Cerebellar cortex (tissue), 1 donor: ENCODE results near the gene TSR3.
"Not testable (repeated sequence)": the region's sequence is repeated elsewhere in the genome, so short reads cannot be mapped to it uniquely, and the experiment has no call there.

Experiments
- DNase-seq: peaks from one replicate; pipeline ENCODE4 v3.0.0-alpha.2; 2015; ENCODE audit warnings: low spot score

Gene TSR3

DNA sequence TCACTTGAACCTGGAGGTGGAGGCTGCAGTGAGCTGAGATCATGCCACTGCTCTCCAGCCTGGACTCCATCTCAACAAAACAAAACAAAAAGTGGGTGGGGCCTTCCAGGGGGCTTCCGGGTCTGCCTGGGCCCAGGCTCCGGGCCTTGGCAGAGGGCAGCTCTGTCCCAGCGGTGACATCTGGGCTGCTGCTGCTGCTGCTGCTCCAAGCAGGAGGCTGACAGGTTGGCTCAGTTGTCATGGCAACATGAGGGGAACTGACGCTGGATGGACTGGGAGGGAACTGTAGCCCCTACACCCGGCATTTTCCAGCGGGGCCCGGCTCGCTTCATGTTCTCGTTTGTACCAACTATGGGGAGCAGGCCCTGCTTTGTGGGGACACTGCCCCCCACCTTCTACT lies 14.2 kb downstream of the TSR3 start:
- DNase-seq, result no peak

GRCh38 chr16:1336619-1337018 lies 15.1 kb downstream of the TSR3 start:
- no peak for DNase-seq

DNA sequence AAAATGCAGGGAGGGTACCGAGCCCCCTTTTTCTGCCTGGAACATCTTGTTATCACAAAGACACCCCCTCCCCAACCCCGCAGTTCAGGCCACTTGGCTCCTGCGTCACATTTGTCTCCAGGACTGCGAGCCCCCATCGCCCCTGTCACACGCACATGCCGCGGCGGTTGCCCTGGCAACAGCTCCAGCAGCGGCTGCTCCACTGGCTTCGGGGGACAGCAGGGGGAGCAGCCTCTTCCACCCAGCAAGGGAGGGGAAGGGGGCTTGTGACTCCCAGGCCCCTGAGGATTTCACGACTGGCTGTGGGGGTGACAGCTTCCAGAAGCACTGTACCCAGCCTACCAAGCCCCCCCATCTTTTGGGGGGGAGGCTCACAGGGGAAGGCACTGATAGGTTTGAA lies 15.7 kb downstream of the TSR3 start:
- DNase-seq, result no peak

DNA sequence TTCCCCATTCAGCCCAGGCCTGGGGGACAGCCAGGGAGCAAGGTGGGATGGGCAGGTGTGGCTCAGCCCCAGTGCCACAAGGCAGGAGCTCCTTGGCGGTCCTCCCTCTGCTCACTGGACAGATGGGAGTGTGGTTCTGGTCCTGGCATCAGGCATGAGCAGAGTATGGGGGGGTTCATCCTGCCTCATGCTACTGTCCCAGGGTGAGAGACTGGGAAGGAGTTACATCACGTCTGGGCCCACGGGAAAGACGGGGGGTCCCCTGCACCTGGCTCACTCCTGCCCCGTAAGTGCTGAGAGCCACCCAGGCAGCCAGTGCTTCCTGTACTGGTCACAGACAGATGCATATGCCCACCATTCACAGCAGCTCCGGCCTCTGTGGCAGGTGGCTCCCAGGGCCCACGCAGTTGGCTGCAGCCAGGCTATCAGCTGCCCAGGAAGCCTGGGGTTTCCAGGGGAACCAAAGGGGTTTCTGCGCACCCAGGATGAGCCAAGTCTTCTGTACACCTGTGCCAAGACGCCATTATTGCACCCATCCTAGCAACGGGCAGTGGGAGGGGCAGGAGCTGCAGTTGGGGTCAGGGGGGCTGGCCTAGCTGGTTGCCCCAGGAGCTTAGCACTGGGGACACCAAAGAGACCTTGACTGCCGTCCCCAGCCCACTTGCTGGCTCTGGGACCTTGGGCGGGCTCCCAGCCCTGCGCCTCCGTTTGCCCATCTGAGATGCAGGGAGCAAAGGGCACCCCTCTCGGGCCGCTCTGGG lies 16.3 kb downstream of the TSR3 start:
- no peak for DNase-seq

DNA sequence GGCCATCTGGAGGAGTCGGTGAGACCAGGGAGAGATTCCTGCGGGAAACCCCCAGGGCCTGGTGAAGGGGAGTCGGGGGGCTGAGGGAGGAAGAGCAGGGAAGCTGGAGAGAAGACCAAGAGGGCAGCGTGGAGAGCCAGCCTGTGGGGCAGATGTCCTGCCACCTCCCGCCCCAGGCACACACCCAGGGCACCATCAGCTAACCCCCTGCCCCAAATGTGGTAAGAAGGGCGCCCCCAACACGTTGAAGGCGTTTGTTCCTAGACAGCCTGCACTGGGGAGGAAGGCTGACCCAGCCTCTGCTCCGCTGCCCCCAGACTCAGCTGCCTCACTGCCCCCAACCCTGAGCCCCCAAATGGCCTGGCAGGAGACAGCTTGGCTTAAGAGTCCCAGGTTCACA lies 16.9 kb downstream of the TSR3 start:
- DNase-seq, result no peak

GRCh38 chr16:1333854-1334700 lies 17.6 kb downstream of the TSR3 start:
- no peak for DNase-seq

DNA sequence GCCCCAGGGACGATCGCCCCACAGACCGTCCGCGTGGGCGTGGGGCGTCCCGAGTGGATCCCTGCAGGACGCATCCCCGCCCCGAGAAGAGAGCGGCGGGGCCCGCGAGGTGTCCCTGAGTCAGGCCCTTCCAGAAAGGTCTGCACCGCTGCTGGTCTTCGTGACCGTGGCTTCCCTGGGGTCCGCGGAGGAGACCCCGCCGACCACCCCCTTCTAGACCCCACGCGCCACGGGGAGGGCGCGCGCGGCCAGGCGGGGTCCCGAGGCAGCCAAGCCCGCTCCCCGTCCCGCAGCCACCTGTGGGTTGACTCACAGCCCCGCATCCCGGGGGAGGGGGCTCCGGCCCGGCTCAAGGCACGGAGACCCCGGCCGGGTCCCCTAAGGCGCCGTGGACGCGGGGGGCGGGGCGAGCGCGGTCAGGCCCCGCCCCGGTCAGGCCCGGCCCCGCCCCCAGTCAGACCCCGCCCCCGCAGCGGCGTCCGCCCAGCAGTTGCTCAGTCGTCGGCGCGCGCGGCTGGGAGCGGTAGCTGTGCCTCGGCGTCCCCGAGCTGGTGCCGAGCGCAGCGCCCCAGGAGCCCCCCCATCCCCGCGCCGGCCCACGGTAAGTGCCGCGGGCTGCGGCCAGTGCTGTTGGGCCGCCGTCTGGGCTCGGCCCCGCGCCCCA lies 18.4 kb downstream of the TSR3 start, which contains the start of gene BAIAP3:
Gene BAIAP3, plus strand, starts transcription at position 497 of the 664 bp plus-strand sequence. CDS start 4,905 bp downstream, outside the sequence.
- DNase-seq, result no peak

GRCh38 chr16:1332618-1333148 lies 19.0 kb downstream of the TSR3 start:
- no peak for DNase-seq

DNA sequence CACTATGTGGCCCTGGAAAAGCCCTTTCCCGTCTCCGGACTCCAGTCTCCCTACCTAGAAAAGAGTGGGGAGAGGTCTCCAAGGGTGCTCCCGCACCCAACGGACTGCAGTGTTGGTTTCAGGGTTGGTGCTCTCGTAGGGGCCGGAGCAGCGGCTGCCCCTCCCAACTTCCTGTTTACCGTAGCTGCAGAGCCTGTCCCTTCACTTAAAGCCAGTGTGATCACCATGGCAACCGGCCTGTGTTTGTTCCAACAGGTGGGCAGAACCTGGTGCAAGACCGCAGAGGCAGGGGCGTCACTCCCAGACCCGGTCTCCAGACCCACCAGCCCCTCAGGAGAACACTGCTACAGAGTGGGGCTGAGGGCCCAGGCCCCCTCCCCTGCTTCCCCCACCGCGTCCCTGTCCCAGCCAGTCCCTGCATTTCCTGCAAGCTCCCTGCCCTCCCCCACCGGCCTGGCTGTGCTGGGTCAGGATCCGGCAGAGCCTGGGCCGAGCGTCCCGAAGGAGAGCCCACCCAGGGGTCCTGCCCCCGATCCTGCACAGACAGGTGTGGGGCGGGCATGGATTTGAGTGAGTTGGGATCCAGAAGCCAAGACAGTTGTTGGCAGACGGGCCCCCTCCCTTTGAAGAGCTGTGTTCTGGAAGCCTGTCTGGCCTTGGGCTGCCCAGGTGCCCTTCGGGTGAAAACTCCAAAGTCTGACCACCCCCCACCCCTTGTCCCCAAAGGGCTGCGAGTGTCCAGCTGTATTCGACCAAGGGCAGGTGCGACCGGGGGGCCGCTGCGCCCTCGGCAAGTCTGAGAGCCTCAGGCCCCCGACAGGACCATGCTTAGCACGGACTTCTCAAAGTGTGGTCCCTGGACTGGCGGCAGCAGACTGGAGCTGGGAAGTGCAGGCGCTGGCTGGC lies 19.7 kb downstream of the TSR3 start:
- no peak for DNase-seq

GRCh38 chr16:1330931-1331711 lies 20.6 kb downstream of the TSR3 start:
- no peak for DNase-seq

- DNase-seq, result no peak
Measured at GRCh38 chr16:1330260-1330914, 21.3 kb downstream of the TSR3 start.

DNA sequence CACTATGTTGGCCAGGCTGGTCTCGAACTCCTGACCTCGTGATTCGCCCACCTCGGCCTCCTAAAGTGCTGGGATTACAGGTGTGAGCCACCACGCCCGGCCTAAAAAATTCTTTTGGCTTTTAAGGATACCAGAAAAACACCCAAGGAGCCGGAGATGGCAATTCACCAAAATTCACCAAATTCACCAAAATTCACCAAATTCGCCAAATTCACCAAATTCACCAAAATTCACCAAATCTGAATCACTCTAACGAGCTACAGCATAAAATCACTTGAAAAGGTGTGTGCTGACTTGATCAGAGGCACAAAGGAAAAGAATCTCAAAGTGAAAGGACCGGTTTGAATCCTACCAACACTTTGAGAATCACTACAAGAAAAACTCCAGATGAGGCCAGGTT lies 22.7 kb downstream of the TSR3 start:
- DNase-seq, result not testable (repeated sequence)

GRCh38 chr16:1328136-1328535 lies 23.5 kb downstream of the TSR3 start:
- not testable (repeated sequence) for DNase-seq

GRCh38 chr16:1327619-1327947 lies 24.1 kb downstream of the TSR3 start:
- DNase-seq, result no peak

- DNase-seq, result no peak
Measured at GRCh38 chr16:1326946-1327618, 24.6 kb downstream of the TSR3 start.

- no peak for DNase-seq
Measured at GRCh38 chr16:1326391-1326790, 25.3 kb downstream of the TSR3 start.

DNA sequence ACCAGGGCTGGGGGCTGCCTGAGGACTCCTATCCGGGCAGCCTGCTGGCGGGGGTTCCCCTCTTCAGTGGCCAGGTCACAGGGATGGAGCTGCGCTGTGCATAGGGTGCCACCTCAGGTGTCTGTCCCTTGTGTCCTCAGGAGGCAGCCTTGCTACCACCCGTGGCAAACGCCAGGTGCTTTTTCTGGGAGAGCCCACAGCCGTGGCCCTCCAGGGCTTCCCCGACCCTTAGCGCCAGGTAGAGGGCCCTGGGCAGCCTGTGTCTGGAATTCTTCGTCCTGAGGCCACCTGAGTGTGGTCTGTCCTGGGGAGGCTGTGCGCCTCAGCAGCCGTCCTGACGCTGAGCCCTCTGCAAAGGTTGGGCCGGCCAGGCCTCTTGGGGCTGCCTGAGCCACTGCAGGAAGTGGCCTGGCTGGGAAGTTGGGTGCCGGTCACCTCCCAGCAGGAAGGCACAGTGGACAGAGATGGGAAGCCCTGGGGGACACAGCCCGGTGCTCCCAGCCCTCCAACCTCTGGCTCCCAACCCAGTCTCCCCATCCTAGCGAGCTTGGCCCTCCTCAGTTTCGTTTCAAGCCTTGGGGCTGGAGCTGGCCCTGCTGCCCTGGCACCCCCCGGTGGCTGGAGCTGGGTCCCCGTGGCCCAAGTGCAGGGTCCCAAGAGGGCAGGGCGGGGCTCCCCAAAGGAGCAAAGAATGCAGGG lies 25.9 kb downstream of the TSR3 start:
- DNase-seq, result no peak

DNA sequence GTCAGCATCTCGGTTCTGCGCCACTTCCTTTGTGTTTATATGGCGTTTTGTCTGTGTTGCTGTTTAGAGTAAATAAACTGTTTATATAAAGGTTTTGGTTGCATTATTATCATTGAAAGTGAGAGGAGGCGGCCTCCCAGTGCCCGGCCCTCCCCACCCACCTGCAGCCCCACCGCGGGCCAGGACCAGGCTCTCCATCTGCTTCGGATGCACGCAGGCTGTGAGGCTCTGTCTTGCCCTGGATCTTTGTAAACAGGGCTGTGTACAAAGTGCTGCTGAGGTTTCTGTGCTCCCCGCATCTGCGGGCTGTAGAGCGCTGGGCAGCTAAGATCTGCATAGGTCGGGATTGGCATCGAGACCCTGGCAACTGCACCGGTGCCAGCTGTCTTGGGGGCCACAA lies 26.4 kb downstream of the TSR3 start:
- peak; percentile 63 for DNase-seq

- peak; percentile 59 for DNase-seq
Measured at GRCh38 chr16:1324286-1324826, 27.3 kb downstream of the TSR3 start.
